Activated T-cell treated with anti-CD3 and anti-CD28 coated beads for 48 hours (primary cell): ENCODE measurements around the gene MMP24.
"Not testable (repeated sequence)": the region's sequence is repeated elsewhere in the genome, so short reads cannot be mapped to it uniquely, and the experiment has no call there.

Source experiments
- DNase-seq: peaks from one replicate; pipeline ENCODE4 v3.0.0-alpha.2; 2020; ENCODE audit warnings: low read depth

MMP24 gene

DNA sequence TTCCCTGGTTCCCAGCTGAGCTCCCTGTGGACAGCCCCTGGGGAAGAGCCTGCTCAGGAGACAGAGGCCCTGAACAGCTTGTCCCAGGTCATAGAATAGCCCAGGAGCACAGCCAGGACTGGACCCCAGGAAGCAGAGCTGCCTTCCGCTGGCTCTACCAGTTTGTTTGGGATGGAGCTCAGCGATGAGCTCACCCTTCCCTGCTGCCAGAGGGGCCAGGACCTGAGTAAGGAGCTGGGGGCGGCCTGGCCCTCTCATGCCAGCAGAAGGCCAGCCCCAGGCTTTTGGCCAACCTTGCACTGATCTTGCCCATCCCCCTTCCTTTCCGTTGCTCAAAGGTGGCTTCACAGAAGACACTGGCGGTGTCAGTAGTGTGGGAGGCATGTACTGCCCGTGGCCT lies 33.9 kb downstream of the MMP24 start:
- no peak for DNase-seq

DNA sequence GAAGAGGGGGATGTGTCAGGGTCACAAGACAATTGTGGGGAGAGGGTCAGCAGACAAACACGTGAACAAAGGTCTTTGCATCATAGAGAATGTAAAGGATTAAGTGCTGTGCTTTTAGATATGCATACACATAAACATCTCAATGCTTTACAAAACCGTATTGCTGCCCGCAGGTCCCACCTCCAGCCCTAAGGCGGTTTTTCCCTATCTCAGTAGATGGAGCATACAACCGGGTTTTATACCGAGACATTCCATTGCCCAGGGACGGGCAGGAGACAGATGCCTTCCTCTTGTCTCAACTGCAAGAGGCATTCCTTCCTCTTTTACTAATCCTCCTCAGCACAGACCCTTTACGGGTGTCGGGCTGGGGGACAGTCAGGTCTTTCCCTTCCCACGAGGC lies 35.8 kb downstream of the MMP24 start:
- DNase-seq, result not testable (repeated sequence)

DNA sequence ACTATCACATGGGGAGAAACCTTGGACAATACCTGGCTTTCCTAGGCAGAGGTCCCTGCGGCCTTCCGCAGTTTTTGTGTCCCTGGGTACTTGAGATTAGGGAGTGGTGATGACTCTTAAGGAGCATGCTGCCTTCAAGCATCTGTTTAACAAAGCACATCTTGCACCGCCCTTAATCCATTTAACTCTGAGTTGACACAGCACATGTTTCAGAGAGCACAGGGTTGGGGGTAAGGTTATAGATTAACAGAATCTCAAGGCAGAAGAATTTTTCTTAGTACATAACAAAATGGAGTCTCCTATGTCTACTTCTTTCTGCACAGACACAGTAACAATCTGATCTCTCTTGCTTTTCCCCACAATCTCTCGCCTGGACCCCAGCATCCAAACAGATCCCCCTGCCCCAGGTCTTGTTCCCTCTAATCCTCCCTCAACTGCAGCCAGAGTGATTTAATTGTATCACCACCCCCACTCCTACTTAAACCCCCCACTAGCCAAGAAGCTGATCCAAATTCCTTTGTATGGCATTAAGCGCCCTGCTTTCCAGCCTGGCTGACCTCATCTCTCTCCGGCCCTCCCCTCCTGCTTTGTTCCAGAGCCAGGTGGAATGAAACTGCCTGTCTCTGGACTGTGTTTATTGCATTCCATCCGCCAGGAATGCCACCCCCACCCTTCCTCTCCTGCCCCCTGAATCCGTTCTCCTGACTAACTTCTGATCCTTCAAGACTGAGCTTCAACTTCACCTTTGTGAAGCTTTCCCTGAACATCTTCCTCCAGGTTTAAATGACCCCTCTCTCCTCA lies 36.4 kb downstream of the MMP24 start:
- DNase-seq, result not testable (repeated sequence)

DNA sequence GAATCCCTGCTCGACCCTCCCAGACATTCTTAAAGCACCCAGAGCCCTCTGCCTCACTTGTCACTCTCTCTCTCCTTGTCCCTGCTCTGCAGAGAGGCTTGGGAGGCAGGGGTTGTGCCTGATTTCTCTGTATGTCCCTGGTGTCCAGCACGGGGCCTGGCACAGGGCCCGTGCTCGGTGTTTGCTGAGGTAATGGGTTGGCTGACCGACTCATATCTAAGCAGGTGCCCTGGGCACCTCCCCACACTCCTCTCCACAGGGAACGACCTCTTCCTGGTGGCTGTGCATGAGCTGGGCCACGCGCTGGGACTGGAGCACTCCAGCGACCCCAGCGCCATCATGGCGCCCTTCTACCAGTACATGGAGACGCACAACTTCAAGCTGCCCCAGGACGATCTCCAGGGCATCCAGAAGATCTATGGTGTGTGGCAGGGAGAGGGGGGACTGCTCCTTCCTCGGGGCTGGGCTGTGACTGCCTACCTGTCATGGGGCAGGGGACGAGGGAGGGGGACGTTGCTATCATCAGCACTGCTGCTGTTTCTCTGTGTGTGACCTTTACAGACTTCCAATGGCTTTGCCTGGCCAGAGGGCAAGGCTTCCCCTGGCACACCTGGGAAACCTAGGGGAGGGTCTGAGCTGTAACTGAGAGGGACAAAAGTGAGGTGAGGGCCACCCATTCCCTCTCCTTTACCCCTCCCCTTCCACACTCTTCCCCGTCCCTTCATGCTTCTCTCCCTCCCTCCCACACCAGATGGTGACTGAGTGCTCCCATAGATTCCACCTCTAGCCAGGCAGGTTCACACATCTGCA lies 37.2 kb downstream of the MMP24 start:
- no peak for DNase-seq

DNA sequence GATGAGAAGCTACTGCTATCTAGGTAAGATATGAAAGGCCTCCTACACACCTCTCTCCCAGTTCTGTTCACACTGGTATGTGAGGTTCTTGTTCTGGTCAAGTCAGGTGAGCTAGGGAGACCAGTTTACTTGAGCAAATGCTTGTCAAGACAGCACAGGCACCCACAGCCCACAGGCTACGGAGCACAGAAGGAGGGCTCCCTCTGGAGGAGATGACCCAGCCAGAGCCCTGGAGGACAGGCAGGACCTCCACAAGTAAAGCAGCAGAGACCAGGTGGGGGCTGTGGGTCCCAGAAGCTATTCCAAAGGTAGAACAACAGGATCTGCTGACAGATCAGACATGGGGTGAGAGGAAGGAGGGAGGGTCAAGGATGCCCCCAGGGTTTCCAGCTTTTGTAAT lies 38.3 kb downstream of the MMP24 start:
- no peak for DNase-seq

DNA sequence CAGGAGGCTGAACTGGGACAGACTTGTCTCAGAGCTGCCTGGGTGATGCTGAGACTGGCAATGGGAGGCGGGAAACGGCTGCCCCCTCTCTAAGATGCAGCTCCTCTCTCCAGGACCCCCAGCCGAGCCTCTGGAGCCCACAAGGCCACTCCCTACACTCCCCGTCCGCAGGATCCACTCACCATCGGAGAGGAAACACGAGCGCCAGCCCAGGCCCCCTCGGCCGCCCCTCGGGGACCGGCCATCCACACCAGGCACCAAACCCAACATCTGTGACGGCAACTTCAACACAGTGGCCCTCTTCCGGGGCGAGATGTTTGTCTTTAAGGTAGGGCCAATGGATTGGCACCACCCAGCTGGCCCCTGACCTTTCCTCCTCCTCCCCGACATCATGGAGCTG lies 40.6 kb downstream of the MMP24 start:
- DNase-seq, result no peak

DNA sequence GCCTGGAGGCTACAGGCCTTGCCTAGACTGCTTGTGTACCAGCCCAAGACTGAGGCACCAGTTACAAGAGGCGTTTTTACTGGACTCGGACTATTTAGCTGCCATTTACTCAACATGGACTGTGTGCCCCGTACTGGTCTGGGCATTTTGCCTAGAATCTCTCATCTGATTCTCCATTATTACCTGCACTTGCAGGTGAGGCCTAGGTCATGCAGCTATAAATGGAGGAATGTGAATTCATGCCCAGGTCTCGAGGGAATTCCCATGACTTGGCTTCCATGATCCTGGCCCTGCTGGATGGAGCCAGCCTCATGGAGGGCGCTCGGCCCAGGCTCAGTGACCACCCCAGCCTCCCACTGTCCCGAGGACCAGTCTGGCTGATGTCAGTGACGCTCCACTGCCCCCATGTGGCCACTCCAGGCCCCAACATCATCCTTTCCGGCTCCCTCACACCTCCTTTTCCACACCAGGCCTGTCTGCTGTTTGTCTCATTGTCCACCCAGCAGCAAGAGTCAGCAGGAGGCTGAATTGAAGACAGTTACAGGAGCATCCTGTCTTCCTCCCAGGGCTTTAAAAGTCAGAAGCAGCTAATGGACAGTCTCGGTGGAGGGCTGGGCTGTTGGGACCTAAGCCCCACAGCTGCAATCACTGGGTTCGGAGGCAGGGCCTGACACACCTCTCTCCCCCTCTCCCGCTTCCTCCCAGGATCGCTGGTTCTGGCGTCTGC lies 42.7 kb downstream of the MMP24 start:
- peak; percentile 34 for DNase-seq

DNA sequence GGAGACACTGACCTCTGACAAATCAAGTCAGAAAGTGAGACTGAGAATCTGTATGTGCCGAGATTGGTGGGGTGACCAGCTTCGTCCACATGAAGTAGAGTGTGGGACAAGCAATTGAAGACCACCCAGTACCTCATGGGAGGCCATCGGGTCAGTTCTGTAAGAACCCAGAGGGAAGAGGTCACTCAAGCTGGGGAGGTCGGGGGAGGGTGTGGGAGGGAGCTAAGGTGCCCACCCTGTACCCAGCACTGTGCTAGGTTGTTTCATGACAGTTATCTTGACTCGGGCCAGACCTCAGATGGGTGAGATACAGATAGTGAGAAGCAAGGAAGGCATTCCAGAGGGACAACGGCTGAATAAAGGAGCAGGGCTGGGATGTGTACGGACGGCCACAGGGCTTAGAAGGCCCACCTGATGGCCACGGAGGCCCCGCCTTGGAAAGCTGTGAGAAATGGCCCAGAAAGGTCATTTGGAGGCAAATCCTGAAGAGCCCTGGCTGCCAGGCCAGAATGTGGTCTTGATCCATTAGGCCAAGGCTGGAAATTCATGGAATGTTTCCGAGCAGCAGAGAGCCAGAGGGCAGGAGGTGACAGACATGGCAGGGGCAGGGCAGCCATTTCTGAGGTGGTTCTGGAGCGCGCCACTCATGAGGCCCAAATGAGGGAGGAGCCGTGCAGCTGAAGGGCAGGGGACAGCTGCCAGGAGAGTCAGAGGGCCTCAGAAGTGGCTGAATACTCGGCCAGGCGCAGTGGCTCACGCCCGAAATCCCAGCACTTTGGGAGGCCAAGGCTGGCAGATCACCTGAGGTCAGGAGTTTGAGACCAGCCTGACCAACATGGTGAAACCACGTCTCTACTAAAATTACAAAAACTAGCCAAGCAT lies 43.8 kb downstream of the MMP24 start:
- no peak for DNase-seq

DNA sequence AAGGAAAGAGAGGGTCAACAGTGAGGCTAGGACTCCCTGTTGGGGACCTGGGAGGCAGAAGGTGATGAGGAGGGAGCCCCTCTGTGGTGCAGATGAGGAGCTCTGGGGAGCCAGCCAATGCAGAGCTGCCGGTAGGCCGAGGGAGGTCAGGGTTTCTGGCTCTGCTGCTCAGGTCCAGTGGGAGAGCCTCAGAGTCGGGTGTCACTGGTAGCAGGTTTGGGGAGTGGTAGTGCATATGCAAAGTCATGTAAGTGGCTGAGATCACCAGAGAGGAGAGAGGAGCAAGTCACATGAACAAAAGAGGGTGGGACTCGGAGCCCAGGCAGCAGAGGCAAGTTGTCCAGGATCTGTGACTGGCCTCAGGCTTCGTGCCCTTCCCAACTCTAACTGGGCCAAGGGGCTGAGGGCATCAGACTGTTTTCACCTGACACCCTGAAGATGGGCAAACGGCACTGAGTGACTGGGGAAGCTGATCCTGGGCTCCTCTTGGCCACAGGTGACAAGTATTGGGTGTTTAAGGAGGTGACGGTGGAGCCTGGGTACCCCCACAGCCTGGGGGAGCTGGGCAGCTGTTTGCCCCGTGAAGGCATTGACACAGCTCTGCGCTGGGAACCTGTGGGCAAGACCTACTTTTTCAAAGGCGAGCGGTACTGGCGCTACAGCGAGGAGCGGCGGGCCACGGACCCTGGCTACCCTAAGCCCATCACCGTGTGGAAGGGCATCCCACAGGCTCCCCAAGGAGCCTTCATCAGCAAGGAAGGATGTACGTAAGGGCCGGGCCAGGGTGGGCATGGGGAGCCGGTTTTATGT lies 44.8 kb downstream of the MMP24 start:
- no peak for DNase-seq

DNA sequence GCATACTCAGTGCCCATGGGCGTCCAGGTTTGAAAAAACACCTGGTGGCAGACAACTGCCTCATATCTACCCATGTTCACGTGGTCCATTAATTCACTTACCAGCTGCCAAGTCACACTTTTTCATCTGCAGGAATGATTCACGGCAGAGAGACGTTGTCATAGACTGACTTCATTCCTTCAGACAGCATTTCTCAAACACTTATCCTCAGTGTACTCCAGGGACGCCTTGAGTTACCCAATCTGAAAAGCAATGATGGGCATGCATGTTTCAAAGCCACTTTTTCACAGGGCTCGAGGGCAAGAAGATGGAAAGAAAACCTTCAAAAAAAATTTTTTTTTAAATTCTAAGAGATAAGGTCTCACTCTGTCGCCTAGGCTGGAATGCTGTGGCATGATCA lies 45.4 kb downstream of the MMP24 start:
- no peak for DNase-seq

DNA sequence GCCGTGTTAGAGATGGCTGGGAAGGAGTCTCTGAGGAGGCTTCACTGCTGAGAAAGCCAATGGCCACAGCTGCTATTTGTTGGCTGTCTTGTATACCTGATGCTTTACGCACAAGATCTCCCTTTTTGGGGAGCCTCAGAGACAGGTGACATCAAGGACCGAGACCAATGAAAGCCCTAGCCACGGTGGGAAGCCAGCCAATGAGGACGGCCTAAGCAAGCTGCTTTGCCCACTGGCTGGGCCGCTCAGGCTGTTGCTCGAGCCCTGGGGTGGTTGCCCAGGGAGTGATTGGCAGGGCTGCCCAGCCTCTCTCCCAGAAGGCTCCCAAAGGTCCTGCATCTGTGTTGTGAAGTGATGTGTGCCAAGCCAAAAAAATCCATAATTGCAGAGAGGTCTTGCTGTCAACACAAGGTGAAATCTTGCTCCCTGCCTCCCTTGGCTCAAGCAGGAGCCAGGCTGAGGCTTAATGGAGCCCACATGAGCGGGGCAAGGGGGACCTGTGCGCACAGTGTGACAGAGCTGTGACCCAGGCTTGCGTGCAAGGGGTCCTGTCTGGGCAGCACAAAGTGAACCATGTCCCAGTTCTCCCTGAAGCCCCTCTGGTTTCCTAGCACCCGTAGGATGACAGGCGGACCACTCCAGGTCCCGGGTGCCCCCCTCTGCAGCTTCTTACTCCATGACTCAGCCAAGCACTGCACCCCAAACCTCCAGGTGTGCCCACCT lies 47.1 kb downstream of the MMP24 start:
- no peak for DNase-seq

DNA sequence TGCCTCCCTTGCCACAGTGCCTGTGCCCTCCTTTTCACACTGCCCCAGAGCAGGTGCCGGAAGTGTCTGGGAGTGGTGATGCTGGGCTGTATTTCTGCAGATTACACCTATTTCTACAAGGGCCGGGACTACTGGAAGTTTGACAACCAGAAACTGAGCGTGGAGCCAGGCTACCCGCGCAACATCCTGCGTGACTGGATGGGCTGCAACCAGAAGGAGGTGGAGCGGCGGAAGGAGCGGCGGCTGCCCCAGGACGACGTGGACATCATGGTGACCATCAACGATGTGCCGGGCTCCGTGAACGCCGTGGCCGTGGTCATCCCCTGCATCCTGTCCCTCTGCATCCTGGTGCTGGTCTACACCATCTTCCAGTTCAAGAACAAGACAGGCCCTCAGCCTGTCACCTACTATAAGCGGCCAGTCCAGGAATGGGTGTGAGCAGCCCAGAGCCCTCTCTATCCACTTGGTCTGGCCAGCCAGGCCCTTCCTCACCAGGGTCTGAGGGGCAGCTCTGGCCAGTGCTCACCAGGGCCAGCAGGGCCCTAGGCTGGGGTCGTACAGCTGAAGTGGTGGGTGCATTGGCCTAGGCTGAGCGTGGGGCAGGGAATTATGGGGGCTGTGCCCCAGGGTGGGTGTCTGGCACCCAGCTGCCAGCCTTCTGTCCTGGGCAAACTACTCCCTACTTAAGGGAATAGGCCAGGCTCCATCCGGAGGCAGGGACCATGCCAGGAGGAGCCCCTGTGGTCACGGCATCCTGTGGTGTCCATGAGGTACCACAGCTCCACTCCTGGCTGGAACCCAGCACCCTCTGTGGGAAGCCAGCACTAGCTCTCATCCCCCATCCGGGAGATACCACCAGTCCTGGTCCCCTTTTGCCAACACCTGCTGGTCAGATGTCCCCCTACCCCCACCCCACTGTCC lies 47.9 kb downstream of the MMP24 start:
- DNase-seq, result no peak

DNA sequence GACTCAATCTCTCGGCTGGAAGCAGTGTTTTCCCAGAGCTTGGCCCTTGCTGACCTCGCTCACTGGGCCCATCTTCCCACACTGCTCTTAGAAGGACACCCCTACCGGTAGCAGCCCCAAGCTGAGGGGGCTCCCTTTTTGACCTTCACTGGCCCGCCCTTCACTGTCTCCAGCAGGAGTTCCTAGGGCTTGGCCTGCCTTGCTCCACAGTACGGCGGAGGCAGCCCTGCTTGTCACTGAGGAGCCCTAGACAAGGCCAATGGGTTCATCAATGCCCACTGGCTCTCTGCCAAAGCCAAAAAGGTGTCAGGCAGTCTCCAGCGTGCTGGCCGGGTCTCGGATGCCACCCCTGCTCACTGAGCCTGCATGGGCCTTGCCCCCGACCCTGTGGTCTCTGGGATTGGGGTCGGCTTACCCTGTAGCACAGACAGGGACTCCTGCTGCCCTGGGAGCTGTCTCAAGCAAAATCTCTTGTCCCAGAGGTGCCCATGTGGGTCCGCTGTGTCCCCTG lies 49.3 kb downstream of the MMP24 start:
- DNase-seq, result no peak

DNA sequence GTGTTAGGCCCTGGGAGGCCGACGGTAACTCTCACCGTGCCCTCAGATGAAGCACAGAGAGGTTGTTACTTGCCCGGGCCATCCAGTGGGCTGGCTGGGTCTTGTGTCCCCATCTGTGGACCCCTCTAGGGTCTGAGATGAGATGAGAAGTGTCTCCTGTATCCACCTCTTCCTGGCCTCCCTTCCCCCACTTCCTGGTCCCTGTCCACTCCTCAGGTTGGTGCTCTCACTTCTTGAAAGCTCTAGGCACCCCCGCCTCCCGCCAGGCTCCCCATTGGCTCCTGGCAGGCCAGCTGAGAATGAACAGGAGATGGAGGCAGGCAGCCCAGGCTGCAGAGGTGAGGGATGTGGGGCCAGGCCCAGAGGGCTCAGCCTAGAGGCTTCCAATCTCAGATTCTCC lies 49.9 kb downstream of the MMP24 start:
- DNase-seq, result no peak

DNA sequence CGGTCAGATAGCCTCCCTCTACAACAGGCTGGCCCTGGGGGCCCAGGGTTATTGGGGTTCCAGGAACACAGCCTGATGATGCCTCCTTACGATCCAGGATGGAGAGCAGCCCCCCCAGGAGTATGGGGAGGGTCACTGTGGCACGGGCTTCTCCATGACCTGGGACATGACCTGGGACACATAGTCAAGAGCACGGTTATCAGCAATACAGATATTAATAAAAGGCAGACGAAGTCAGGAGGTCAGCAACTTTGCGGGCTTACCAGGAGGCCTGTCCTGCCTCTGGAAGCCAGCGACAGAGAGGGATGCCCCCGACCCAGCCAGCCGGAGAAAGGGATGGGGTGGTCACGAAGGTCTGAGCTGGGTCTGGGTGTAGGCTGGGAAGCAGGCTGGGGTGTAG lies 50.6 kb downstream of the MMP24 start:
- no peak for DNase-seq

DNA sequence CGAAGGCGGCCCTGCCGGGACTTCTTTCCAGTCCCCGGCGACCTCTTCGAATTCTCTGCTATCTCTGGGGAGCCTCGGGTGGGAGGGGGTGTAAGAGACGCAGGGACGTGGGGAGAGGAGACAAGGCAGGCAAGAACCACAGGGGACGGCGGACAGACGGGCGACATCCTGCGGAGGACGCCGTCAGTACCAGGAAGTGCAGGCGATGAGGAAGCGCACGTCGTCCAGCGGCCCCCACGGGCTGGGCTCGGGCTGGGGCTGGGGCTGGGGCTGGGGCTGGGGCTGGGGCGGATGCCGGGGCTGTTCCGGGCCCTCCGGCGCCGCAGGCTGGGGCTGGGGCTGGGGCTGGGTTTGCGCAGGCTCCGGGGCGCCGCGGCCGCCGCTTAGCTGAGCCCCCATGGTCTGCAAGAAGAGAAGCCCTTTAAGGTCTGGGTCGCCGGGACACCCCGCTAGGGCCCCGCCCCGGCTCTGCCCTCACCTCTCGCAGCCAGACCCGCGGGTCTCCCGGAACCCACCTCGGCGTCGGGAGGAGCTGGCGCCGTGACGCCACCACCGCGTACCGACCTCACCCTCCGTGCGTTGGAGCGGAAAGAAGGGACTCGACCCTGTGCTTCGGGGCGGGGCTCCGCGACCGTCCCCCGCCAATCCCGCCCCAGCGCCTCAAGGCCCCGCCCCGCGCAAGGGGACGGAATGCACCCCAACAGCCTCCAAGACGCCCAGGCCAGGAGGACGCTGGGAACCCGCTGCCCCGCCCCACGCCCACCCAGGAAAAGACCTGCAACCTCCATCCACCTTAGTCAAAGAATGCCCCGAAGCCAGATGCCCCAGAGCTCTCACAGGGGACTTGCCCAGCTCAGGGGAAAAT lies 51.3 kb downstream of the MMP24 start, which contains the start of gene MMP24OS:
MMP24OS (minus strand) TSS at position 592 of the 865 bp plus-strand sequence; CDS start at position 399, 193 bp downstream.
- DNase-seq, result peak; percentile 90

DNA sequence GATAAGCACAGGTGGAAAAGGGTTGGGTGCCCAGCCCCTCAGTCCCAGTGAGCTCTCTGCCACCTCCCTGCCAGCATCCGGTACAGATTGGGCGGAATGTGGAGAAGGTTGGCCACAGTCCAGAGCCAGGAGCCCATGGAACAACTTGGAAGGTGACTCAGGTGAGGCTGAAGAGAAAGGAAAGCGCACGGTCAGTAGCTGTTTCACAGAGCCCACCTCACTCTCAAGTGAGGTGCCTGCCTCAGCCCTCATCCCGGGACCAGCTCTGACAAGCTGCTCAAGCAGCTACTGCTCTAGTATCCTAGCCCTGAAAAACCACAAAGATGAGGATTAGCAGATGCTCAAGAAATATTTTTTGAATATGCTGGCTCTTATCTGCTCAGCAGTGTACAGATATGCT lies 52.5 kb downstream of the MMP24 start:
- no peak for DNase-seq
